ENCODE results near the gene TNFRSF8.
"Not testable (repeated sequence)": the region's sequence is repeated elsewhere in the genome, so short reads cannot be mapped to it uniquely, and the experiment has no call there.

Gene TNFRSF8

DNA sequence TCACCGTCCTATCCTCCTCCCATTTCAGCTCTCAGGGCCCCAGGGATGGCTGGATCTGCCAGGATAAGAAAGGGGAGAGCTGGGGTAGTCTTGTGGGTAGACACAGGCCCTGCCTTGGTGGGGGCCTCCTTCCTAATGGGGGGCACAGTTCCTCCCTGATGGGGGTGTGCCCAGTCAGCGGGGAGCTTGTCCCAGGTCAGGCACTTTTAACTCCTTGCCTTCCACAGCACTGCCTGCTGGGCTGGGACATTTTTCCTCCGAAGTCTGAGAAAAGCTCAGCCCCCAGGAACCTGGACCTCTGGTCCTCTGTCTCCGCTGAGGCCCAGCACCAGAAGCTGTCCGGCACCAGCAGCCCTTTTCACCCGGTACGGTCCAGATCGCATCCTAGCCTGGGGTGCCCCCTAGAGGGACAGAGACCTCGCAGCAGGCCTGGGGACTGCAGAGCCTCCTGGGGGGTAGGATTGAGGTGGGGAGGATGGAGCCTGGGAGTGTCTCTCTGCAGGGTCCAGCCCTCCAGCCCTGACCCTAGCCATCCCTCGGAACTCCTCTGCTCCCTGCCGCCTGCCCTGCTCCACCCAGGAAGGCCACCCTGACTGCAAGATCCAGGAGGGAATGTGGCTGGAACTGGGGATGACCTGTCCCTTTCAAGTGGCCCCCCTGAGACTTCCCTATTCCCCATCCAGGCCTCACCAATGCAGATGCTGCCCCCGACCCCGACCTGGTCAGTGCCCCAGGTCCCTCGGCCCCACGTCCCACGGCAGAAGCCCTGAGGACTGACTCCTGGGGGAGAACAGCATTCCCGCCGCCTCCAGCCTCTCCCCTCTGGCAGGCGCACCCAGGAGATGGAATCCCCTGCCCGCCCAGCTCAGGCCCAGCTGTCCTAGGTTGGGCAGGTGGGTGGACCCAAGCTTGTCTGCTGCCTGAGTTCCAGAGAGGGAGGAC is 31.8 kb upstream of the TNFRSF8 start:
- no peak for FAIRE-seq
- TF ChIP-seq, protein P1, sequence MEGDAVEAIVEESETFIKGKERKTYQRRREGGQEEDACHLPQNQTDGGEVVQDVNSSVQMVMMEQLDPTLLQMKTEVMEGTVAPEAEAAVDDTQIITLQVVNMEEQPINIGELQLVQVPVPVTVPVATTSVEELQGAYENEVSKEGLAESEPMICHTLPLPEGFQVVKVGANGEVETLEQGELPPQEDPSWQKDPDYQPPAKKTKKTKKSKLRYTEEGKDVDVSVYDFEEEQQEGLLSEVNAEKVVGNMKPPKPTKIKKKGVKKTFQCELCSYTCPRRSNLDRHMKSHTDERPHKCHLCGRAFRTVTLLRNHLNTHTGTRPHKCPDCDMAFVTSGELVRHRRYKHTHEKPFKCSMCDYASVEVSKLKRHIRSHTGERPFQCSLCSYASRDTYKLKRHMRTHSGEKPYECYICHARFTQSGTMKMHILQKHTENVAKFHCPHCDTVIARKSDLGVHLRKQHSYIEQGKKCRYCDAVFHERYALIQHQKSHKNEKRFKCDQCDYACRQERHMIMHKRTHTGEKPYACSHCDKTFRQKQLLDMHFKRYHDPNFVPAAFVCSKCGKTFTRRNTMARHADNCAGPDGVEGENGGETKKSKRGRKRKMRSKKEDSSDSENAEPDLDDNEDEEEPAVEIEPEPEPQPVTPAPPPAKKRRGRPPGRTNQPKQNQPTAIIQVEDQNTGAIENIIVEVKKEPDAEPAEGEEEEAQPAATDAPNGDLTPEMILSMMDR (IDR thresholded peaks at IDR 0.05; ENCODE audit: insufficient read depth, missing control alignments) = peak; percentile 55
- peak; percentile 39 for DNase-seq (ENCODE audit: insufficient read length, low spot score)

DNA sequence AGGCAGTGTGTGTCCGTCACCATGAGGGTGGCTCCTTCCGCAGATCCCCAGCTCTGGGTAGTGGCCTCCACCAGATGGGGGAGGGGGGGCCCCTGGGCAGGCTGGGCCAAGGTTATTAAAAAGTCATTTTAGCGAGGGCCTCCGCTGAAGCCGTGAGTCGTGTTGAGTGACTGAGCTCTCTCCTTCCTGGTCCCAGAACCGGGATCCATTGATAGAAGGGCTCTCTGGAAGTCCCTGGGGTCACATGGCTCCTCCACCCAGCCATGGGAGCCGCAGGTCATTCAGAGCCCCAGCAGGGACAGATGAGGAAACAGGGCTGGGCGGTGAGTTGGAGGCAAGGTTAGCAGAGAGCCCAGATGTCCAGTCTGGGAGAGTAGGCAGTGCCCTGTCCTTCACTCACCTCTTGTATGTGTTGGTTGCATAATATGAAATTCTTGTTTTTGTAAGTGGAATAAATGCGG is 30.9 kb upstream of the TNFRSF8 start:
- TF ChIP-seq, protein P1 (IDR thresholded peaks at IDR 0.05; ENCODE audit: insufficient read depth, missing control alignments) = no peak
- FAIRE-seq (no peak), DNase-seq (ENCODE audit: insufficient read length, low spot score) (no peak)

DNA sequence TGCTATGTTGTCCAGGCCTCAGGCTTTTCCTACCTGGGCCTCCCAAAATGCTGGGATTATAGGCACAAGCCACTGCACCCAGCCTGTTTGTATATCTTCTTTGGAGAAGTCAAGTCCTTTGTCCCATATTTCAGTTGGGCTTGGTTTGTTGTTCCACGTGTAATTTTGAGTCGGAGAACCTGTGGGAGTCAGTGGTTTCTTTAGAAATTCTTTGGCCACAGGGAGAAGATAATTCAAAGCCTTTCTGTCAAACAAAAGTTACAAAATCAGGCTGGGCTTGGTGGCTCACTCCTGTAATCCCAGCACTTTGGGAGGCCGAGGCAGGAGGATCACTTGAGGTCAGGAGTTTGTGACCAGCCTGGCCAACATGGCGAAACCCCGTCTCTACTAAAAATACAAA is 29.7 kb upstream of the TNFRSF8 start:
- not testable (repeated sequence) for FAIRE-seq

DNA sequence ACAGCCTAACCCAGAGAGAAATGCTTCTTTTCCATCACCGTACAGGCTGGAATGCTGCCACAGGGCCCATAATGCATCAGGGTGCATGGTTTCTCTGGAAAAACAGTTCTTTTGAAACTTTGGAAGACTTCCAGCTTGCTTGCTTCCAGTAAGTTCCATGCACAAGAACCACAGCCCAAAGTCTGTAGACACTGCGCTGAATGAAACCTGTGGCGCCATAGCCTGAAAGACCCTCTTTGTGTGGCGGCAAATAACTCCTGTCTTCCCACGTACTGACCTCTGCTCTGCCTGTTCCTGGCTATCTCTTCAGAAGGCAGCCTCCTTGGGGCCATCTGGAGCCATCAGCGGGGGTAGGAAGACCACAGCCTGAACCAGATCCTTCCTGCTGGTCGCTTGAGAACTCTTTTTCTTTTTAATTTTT is 28.7 kb upstream of the TNFRSF8 start:
- DNase-seq (ENCODE audit: insufficient read length, low spot score) (no peak), FAIRE-seq (no peak)
- TF ChIP-seq, protein P1 (IDR thresholded peaks at IDR 0.05; ENCODE audit: insufficient read depth, missing control alignments) = no peak

More for the DNA sequence above, 29.7 kb upstream of the TNFRSF8 start:
- DNase-seq (ENCODE audit: insufficient read length, low spot score) = not testable (repeated sequence)

DNA sequence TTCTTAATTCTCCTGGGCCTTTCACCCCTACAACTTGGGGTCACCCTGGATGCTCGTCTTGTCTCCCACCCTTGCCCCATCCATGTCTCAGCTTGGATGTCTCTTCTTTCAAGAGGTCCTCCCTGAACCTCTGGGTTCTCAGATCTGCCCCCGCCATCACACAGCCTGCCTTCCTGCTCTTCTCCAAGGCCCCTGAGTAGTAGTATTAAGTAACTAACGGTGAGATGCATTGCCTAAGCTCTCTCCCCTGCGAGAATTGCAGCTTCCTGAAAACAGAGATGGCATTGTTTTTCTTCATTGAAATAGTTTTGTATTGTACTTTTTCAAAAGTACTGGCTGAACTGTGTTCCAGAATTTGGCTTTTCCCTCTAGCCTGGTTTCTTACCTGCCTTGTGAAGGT is 27.8 kb upstream of the TNFRSF8 start:
- TF ChIP-seq, protein P1 (IDR thresholded peaks at IDR 0.05; ENCODE audit: insufficient read depth, missing control alignments) = no peak
- no peak for DNase-seq (ENCODE audit: insufficient read length, low spot score)
- FAIRE-seq = no peak

DNA sequence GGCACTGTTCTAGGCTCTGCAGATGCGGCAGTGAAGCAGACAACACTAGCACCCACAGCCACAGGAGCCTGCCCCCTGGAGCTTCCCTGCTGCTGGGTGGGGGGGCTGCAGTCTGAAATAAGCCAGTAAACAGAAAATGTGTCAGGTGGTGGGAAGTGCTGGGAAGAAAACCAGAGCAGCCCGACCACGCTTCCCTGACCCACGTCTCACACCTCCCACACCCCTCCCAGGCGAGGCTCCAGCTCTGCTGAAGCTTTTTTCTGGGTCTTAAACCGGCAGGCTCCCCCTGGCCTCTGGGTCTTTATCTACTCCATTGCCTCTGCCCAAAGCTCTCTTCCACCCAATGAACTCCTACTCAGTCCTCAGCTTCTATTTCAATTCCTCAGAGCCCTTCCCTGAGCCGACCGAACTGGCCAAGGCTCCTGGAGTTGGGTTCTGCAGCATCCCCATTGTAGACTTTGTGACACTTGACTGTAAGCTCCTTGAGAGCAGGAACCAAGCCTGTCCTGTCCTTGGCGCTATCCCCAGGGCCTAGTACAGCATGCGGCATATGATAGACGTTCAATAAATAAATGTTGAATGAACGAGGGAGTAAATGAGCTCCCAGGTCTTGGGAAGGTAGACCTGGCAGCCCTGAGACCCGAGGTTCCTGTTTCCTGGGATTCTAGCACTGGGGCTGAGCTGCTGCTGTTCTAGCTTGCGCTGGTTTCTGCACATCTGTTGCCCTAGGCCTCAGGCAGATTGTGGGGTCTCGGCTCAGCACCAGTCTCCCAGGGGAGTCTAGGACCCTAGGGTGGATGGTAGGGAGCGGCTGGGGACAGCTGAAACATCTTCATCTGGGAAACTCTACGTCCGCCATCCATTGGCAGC is 25.4 kb upstream of the TNFRSF8 start:
- no peak for FAIRE-seq
- TF ChIP-seq, protein P1 (IDR thresholded peaks at IDR 0.05; ENCODE audit: insufficient read depth, missing control alignments) = no peak
- DNase-seq (ENCODE audit: insufficient read length, low spot score) = no peak

DNA sequence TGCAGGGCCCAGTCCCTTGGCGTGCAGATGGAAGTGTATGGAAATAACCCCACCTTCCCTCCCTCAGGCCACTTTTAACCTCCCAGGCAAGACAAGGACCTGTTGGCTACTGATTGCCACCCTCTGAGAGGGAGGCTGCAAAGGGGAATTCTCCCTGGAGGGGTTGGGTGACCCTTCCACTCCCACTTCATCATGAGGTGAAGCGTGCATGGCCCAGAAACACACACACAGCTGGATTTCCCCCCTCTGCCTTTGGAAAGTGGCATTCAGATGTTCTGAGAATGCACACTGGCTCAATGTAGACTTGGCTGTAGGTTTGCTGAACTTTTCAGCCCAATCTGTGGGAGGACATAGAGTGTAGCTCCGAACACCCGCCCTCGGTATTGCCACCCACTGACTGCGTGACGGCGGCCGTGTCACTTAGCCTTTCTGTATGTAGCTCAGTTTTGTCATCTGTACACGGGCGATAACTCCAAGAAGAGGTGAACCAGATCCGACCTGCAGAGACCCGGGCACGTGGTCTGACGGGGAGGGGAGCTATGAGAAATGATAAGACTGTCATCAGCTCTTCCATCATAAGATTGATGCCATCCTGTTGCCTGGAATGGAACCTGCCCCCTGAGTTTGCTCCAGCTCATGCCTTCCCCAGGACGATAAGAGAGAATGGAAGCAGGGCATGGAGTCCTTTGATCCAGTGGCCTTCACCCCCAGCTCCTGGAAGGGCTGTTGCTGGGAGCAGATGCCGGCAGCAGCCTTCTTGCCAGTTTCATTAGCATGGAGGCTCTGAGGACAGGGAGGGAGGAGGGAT is 24.5 kb upstream of the TNFRSF8 start:
- FAIRE-seq (no peak), DNase-seq (ENCODE audit: insufficient read length, low spot score) (no peak)
- TF ChIP-seq, protein P1 (IDR thresholded peaks at IDR 0.05; ENCODE audit: insufficient read depth, missing control alignments) = no peak

Measured in D721Med (cell line).